B cell (primary cell): ENCODE data around the gene LYPD3. TPM values are rescaled to one million over a fixed set of nuclear protein-coding genes. Genes with fewer than 3 reads are reported as not detected.

Experiments used
- ATAC-seq: fragments of 200-7000 bp; cut with Tn5 transposase; one replicate; pipeline ENCODE4 v1.10.0; 2021; ENCODE audit warnings: low read depth, mild to moderate bottlenecking, moderate number of reproducible peaks, moderate library complexity
- CTCF ChIA-PET: fragments of 350-600 bp; sonication (Branson Sonifier 250); formaldehyde crosslinking; loops from one replicate; lab custom pipeline; 2021; ENCODE audit warnings: antibody characterized with exemption, inconsistent platforms; lab: Charles Lee
- POLR2A ChIA-PET: fragments of 350-600 bp; sonication (Branson Sonifier 250); formaldehyde crosslinking; loops from one replicate; lab custom pipeline; 2021; ENCODE audit warnings: antibody characterized with exemption; lab: Charles Lee
- DNase-seq: peaks from one replicate; pipeline ENCODE4 v3.0.0; 2013
- H2AFZ ChIP-seq: 2 replicates; pipeline ENCODE4 v1.6.1; 2012; ENCODE audit warnings: mild to moderate bottlenecking, low read depth, low read length; ENCODE audit not compliant: insufficient read depth, poor library complexity, severe bottlenecking
- H3K27ac ChIP-seq, 2 donors: 1 replicate in 1 of 2; 2 replicates in 1 of 2; pipeline ENCODE4 v1.5.1; 2012 to 2013; ENCODE audit warnings: low read length in 2 of 2, mild to moderate bottlenecking in 2 of 2, moderate library complexity in 1 of 2
- H3K27me3 ChIP-seq, 4 experiments: fragments of 200-600 bp in 1 of 4; sonication (generic) in 1 of 4; replicated peaks in 1 of 4; 1 replicate in 2 of 4; 2 replicates in 2 of 4; pipeline versions ENCODE4 v1.6.1 to v1.7.0; 2013 to 2016; ENCODE audit warnings: low read length in 3 of 4, mild to moderate bottlenecking in 2 of 4, mixed read lengths in 1 of 4, moderate library complexity in 1 of 4; ENCODE audit not compliant: insufficient read depth in 4 of 4, control insufficient read depth in 3 of 4; ENCODE audit errors: control extremely low read depth in 1 of 4
- H3K36me3 ChIP-seq, 2 experiments: replicated peaks in 1 of 2; 1 replicate in 1 of 2; 2 replicates in 1 of 2; pipeline versions ENCODE4 v1.6.1 to v1.7.1; 2013; ENCODE audit warnings: low read length in 1 of 2; ENCODE audit not compliant: insufficient read depth in 2 of 2, control insufficient read depth in 1 of 2; ENCODE audit errors: control extremely low read depth in 1 of 2, extremely low read depth in 1 of 2
- H3K4me1 ChIP-seq, 2 donors: fragments of 200-600 bp in 1 of 2; sonication (generic) in 1 of 2; 1 replicate in 1 of 2; 2 replicates in 1 of 2; pipeline versions ENCODE4 v1.5.1 to v1.6.1; 2013 to 2017; ENCODE audit warnings: low read length in 2 of 2; ENCODE audit not compliant: control insufficient read depth in 2 of 2, insufficient read depth in 2 of 2
- H3K4me2 ChIP-seq: replicated peaks from 2 replicates; pipeline ENCODE3; 2012; ENCODE audit warnings: mild to moderate bottlenecking, low read depth, low read length; ENCODE audit not compliant: poor library complexity, severe bottlenecking
- H3K4me3 ChIP-seq, 5 experiments: fragments of 200-600 bp in 1 of 5; sonication (generic) in 1 of 5; 1 replicate in 3 of 5; 2 replicates in 2 of 5; pipeline versions ENCODE4 v1.5.1 to v1.7.0; 2011 to 2016; ENCODE audit warnings: low read length in 4 of 5, mild to moderate bottlenecking in 4 of 5, low read depth in 2 of 5, control low read depth in 1 of 5, moderate library complexity in 1 of 5; ENCODE audit not compliant: insufficient read depth in 1 of 5; ENCODE audit errors: control extremely low read depth in 1 of 5, extremely low read depth in 1 of 5
- H3K79me2 ChIP-seq: fragments of 200-600 bp; sonication (generic); one replicate; pipeline ENCODE4 v1.6.0; 2016; ENCODE audit warnings: low read length; ENCODE audit not compliant: control insufficient read depth, insufficient read depth
- H3K9ac ChIP-seq: fragments of 200-600 bp; sonication (generic); 2 replicates; pipeline ENCODE4 v1.6.1; 2017; ENCODE audit warnings: mild to moderate bottlenecking, low read length, moderate library complexity
- H3K9me3 ChIP-seq, 3 donors: one replicate each; pipeline versions ENCODE4 v1.6.1 to v1.7.1; 2013; ENCODE audit warnings: low read length in 2 of 3; ENCODE audit not compliant: control insufficient read depth in 2 of 3, insufficient read depth in 1 of 3; ENCODE audit errors: control extremely low read depth in 1 of 3
- H4K20me1 ChIP-seq: 2 replicates; pipeline ENCODE4 v1.6.0; 2012; ENCODE audit warnings: mild to moderate bottlenecking, low read length; ENCODE audit not compliant: insufficient read depth, control insufficient read depth, poor library complexity, severe bottlenecking
- H3K27ac Mint-ChIP-seq: one replicate; pipeline ENCODE4 v1.8.0; 2021; ENCODE audit warnings: mixed read lengths
- H3K27me3 Mint-ChIP-seq: one replicate; pipeline ENCODE4 v1.8.0; 2021; ENCODE audit warnings: mixed read lengths
- H3K4me1 Mint-ChIP-seq: one replicate; pipeline ENCODE4 v1.8.0; 2021; ENCODE audit warnings: mixed read lengths
- H3K4me3 Mint-ChIP-seq: one replicate; pipeline ENCODE4 v1.8.0; 2021; ENCODE audit warnings: mixed read lengths
- H3K9me3 Mint-ChIP-seq: one replicate; pipeline ENCODE4 v1.8.0; 2022; ENCODE audit warnings: mixed read lengths; ENCODE audit not compliant: insufficient read depth
- EZH2 ChIP-seq: IDR thresholded peaks from 2 replicates; pipeline ENCODE4 v1.6.1; 2012; ENCODE audit warnings: borderline replicate concordance, low read depth, mild to moderate bottlenecking, moderate library complexity, low read length; ENCODE audit not compliant: insufficient read depth, poor library complexity, severe bottlenecking
- WGBS: methylation state at CpG from one replicate; pipeline ENCODE4 v1.1.5; 2013; ENCODE audit warnings: missing lambda C conversion rate; ENCODE audit not compliant: insufficient coverage; 5-methylcytosine and 5-hydroxymethylcytosine counted together
- intact Hi-C: fragments of 100-400 bp; cut with micrococcal nuclease; formaldehyde crosslinking; loops from one replicate; pipeline ENCODE4 v1.10.0; 2022
- polyA plus RNA-seq: library from polyadenylated mRNA; depleted of rRNA; stranded (reverse); fragments of >200 nt; gene quantifications from 2 replicates; pipeline ENCODE4 v1.2.3, GENCODE V29; 2012
- total RNA-seq, 2 donors: library from RNA; stranded (reverse); fragments of 120-200 nt in 1 of 2; gene quantifications; 1 replicate in 1 of 2; 2 replicates in 1 of 2; pipeline versions ENCODE4 v1.2.3 to v1.2.4, GENCODE V29; 2013 to 2022
- TF ChIP-seq, protein P1 (sequence below): fragments of 200-600 bp; IDR thresholded peaks from one replicate; pipeline ENCODE4 v1.8.0; 2022; ENCODE audit warnings: antibody characterized with exemption, mild to moderate bottlenecking

LYPD3 gene
- total and polyA plus RNA-seq, 2 donors (not counting 1 experiment from before 2014, with no cell fraction given): 0.27 to 2.2 TPM

DNA sequence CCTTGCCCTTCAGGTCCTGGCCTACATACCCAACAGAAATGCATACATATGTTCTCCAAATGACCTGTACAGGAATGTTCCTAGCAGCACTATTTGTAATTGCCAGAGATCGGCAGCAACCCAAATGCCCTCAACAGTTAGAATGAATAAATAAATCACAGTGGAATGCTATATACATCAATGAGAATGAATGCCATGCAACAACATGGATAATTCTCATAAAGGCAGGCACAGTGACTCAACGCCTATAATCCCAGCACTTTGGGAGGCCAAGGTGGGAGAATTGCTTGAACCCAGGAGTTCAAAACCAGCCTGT, 32.1 kb downstream of the LYPD3 start:
- Mint-ChIP-seq H3K4me1 (peaks cover 30% of the 10 kb centered on the region), H3K9me3 (no peaks in the 10 kb centered on the region), H3K27me3 (no peaks in the 10 kb centered on the region), H3K4me3 (no peak overlapping the region), H3K27ac (no peak overlapping the region)
- no peak for TF ChIP-seq EZH2
- TF ChIP-seq, protein P1, sequence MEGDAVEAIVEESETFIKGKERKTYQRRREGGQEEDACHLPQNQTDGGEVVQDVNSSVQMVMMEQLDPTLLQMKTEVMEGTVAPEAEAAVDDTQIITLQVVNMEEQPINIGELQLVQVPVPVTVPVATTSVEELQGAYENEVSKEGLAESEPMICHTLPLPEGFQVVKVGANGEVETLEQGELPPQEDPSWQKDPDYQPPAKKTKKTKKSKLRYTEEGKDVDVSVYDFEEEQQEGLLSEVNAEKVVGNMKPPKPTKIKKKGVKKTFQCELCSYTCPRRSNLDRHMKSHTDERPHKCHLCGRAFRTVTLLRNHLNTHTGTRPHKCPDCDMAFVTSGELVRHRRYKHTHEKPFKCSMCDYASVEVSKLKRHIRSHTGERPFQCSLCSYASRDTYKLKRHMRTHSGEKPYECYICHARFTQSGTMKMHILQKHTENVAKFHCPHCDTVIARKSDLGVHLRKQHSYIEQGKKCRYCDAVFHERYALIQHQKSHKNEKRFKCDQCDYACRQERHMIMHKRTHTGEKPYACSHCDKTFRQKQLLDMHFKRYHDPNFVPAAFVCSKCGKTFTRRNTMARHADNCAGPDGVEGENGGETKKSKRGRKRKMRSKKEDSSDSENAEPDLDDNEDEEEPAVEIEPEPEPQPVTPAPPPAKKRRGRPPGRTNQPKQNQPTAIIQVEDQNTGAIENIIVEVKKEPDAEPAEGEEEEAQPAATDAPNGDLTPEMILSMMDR: no peak
- Histone ChIP-seq H3K79me2 (no peaks in the 10 kb centered on the region), H4K20me1 (no peaks in the 10 kb centered on the region), H3K27me3 (no peaks in the 10 kb centered on the region), H3K36me3 (no peaks in the 10 kb centered on the region), H3K27ac (no peak overlapping the region), H3K4me3 (no peak overlapping the region), H3K4me1 (peaks cover 14 to 17% of the 10 kb centered on the region in 2 donors), H3K9ac (no peak overlapping the region), H3K4me2 (no peak overlapping the region), H2AFZ (no peak overlapping the region), H3K9me3 (peaks cover 0 to 4% (median 0%) of the 10 kb centered on the region in 3 donors)
- WGBS: 100% methylated on average over 1 of the region's 2 CpGs
- ChIA-PET POLR2A (no interaction called here), CTCF (interaction anchor here (1.2 to 10.1 kb wide), 7 partner anchors 13 to 377 kb away, joined by 7 to 127 read pairs (median 12); partner anchors contain the start of genes IRGQ and ZNF576)
- ATAC-seq (no peak), DNase-seq (no peak)
- intact Hi-C loops: loop anchor here (1.0 kb wide), 1 partner anchor 86 kb away; no protein-coding TSS in a partner anchor

DNA sequence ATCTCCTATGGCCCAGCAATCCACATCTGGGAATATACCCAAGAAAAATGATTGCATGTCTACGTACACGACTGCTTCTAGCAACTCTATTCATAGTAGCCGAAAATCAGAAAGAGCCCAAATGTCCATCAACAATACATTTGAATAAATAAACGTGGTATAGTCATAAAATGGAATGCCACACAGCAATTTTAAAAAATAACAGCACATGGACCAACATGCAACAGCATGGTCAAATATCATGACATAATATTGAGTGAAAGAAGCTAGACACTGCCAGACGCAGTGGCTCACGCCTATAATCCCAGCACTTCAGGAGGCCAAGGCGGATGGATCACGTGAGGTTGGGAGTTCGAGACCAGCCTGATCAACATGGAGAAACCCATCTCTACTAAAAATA, 34.4 kb downstream of the LYPD3 start:
- Histone ChIP-seq H3K9me3 (no peaks in the 10 kb centered on the region), H3K4me3 (no peak overlapping the region), H3K9ac (no peak overlapping the region), H4K20me1 (no peaks in the 10 kb centered on the region), H3K36me3 (no peaks in the 10 kb centered on the region), H3K27ac (no peak overlapping the region), H3K4me2 (no peak overlapping the region), H2AFZ (no peak overlapping the region), H3K4me1 (peaks cover 3 to 8% of the 10 kb centered on the region in 2 donors), H3K27me3 (no peaks in the 10 kb centered on the region), H3K79me2 (no peaks in the 10 kb centered on the region)
- DNase-seq (no peak), ATAC-seq (no peak)
- H3K4me3 Mint-ChIP-seq: no peak overlapping the region
- CTCF ChIA-PET: interaction anchor here (1.8 to 10.1 kb wide), 3 partner anchors 9 to 88 kb away, joined by 3 to 127 read pairs (median 50); no protein-coding TSS in a partner anchor
- TF ChIP-seq, protein P1: no peak
- no peak for TF ChIP-seq EZH2
- POLR2A ChIA-PET: interaction anchor here (0.7 kb wide), 1 partner anchor 238 kb away, joined by 3 read pairs; no protein-coding TSS in a partner anchor
- H3K27me3 Mint-ChIP-seq: no peaks in the 10 kb centered on the region
- no CpG with 5 or more reads among the region's 9 CpGs for WGBS
- peaks cover 21% of the 10 kb centered on the region for H3K4me1 Mint-ChIP-seq
- intact Hi-C loops: no loop called here
- no peak overlapping the region for H3K27ac Mint-ChIP-seq
- no peaks in the 10 kb centered on the region for H3K9me3 Mint-ChIP-seq
